Stimulated activated CD4-positive, alpha-beta T cell treated with anti-CD3 and anti-CD28 coated beads, Interleukin-2, amount 100 ng/mL, for 4 hours (primary cell): ENCODE measurements around the gene OVCA2.

Experiments used
- DNase-seq: peaks from one replicate; pipeline ENCODE4 v3.0.0-alpha.2; 2020; ENCODE audit warnings: low read depth

The OVCA2 gene

GRCh38 chr17:2065949-2066400, 24.2 kb downstream of the OVCA2 start:
- no peak for DNase-seq

GRCh38 chr17:2067048-2067561, 25.3 kb downstream of the OVCA2 start:
- DNase-seq, result no peak

GRCh38 chr17:2067608-2068024, 25.8 kb downstream of the OVCA2 start:
- no peak for DNase-seq

- DNase-seq, result no peak
Observed at GRCh38 chr17:2068031-2068518, 26.3 kb downstream of the OVCA2 start.

GRCh38 chr17:2068519-2069051, 26.8 kb downstream of the OVCA2 start:
- no peak for DNase-seq

- DNase-seq, result no peak
Observed at GRCh38 chr17:2070241-2071023, 28.6 kb downstream of the OVCA2 start.

GRCh38 chr17:2071024-2071385, 29.2 kb downstream of the OVCA2 start:
- no peak for DNase-seq

- no peak for DNase-seq
Observed at GRCh38 chr17:2071455-2072281, 29.8 kb downstream of the OVCA2 start.

- DNase-seq, result no peak
Observed at GRCh38 chr17:2074919-2075318, 33.1 kb downstream of the OVCA2 start.

- no peak for DNase-seq
Observed at GRCh38 chr17:2075336-2076086, 33.7 kb downstream of the OVCA2 start.

- no peak for DNase-seq
Observed at GRCh38 chr17:2076087-2076984, 34.5 kb downstream of the OVCA2 start.

GRCh38 chr17:2077040-2077439, 35.2 kb downstream of the OVCA2 start:
- DNase-seq, result no peak

GRCh38 chr17:2081564-2081963, 39.7 kb downstream of the OVCA2 start:
- DNase-seq, result no peak

- no peak for DNase-seq
Observed at GRCh38 chr17:2082003-2082781, 40.4 kb downstream of the OVCA2 start.

GRCh38 chr17:2083613-2084035, 41.8 kb downstream of the OVCA2 start:
- DNase-seq, result no peak

GRCh38 chr17:2084036-2084765, 42.4 kb downstream of the OVCA2 start:
- DNase-seq, result no peak

GRCh38 chr17:2084766-2085647, 43.2 kb downstream of the OVCA2 start:
- no peak for DNase-seq

- DNase-seq, result no peak
Observed at GRCh38 chr17:2085648-2085949, 43.8 kb downstream of the OVCA2 start.
